Choroid plexus epithelial cell (primary cell): ENCODE measurements around the gene F13A1.

ENCODE experiments used
- DNase-seq: peaks from one replicate; pipeline ENCODE4 v3.0.0-alpha.2; 2010; ENCODE audit warnings: low read depth
- H3K4me3 ChIP-seq: 2 replicates; pipeline ENCODE4 v1.5.1; 2011; ENCODE audit warnings: low read depth, mild to moderate bottlenecking, control low read depth, low read length, moderate library complexity
- CTCF ChIP-seq: conservative IDR thresholded peaks from 2 replicates; pipeline ENCODE4 v1.5.1; 2011; ENCODE audit warnings: low read depth, mild to moderate bottlenecking, control low read depth, inconsistent platforms, low read length, moderate library complexity

F13A1 gene

DNA sequence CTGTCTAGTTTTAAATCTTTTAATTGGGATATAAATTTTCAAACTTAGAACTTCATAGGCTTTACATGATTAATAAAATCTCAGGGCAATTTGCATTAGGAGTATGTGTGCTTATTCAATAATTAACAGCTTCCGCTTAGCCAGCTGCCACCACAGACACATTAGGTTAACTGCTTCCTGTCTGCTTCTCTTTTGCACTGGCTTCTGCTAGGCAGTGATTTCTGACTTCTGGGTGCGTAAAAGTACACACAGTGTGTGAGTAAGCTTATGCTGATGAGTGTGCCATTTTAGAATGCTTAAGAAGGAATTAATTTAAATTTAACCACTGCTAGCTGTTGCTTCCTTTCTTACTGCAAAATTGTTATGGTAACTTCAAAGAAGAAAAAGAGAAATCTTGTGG lies 73.9 kb downstream of the F13A1 start:
- DNase-seq: no peak
- no peak overlapping the region for H3K4me3 ChIP-seq
- TF ChIP-seq CTCF: no peak

- H3K4me3 ChIP-seq: no peak overlapping the region
- no peak for TF ChIP-seq CTCF
- DNase-seq: no peak
Measured at GRCh38 chr6:6244624-6245023, 75.8 kb downstream of the F13A1 start.

GRCh38 chr6:6243846-6244245 lies 76.6 kb downstream of the F13A1 start:
- no peak overlapping the region for H3K4me3 ChIP-seq
- TF ChIP-seq CTCF: no peak
- DNase-seq: no peak

- no peak for DNase-seq
- H3K4me3 ChIP-seq: no peak overlapping the region
- TF ChIP-seq CTCF: no peak
Measured at GRCh38 chr6:6239598-6240581, 80.6 kb downstream of the F13A1 start.

- no peak for DNase-seq
- TF ChIP-seq CTCF: no peak
- H3K4me3 ChIP-seq: no peak overlapping the region
Measured at GRCh38 chr6:6236730-6237469, 83.6 kb downstream of the F13A1 start.

- H3K4me3 ChIP-seq: no peak overlapping the region
- TF ChIP-seq CTCF: no peak
- no peak for DNase-seq
Measured at GRCh38 chr6:6235786-6236185, 84.7 kb downstream of the F13A1 start.

GRCh38 chr6:6234963-6235362 lies 85.5 kb downstream of the F13A1 start:
- TF ChIP-seq CTCF: no peak
- H3K4me3 ChIP-seq: no peak overlapping the region
- DNase-seq: no peak
